SU-DHL-6 (cell line): ENCODE results near the gene CCSER2.

Experiments
- H2AFZ ChIP-seq: fragments of 200-600 bp; sonication (generic); 2 replicates; pipeline ENCODE4 v1.6.1; 2014; ENCODE audit warnings: low read depth, mild to moderate bottlenecking, moderate library complexity, mixed read lengths, antibody characterized with exemption, low read length; ENCODE audit not compliant: severe bottlenecking
- H3F3A ChIP-seq: fragments of 200-600 bp; shearing (Covaris generic); 2 replicates; pipeline ENCODE4 v1.6.0; 2016; ENCODE audit warnings: antibody characterized with exemption, mild to moderate bottlenecking; ENCODE audit not compliant: insufficient read depth
- H3K27ac ChIP-seq: fragments of 200-600 bp; sonication (generic); 2 replicates; pipeline ENCODE4 v1.5.1; 2016; ENCODE audit warnings: low read depth, mild to moderate bottlenecking, low read length, moderate library complexity, mixed read lengths
- H3K27me3 ChIP-seq: fragments of 200-600 bp; sonication (generic), shearing (Covaris generic); 2 replicates; pipeline ENCODE4 v1.6.0; 2014; ENCODE audit warnings: mild to moderate bottlenecking, low read length
- H3K36me3 ChIP-seq: fragments of 200-600 bp; sonication (generic); 2 replicates; pipeline ENCODE4 v1.6.1; 2014; ENCODE audit warnings: mild to moderate bottlenecking, low read length, mixed read lengths
- H3K4me2 ChIP-seq: fragments of 300-600, 200-600 bp; shearing (Covaris generic), sonication (generic); 2 replicates; pipeline ENCODE4 v1.6.0; 2014; ENCODE audit warnings: low read length, low read depth, mild to moderate bottlenecking; ENCODE audit not compliant: poor library complexity, severe bottlenecking
- H3K4me3 ChIP-seq: fragments of 200-600 bp; sonication (generic); 2 replicates; pipeline ENCODE4 v1.5.1; 2014; ENCODE audit warnings: antibody characterized with exemption, low read length, mild to moderate bottlenecking, mixed read lengths; ENCODE audit not compliant: insufficient read depth, poor library complexity, severe bottlenecking
- H3K79me2 ChIP-seq: fragments of 200-600 bp; sonication (generic); 2 replicates; pipeline ENCODE4 v1.6.1; 2014; ENCODE audit warnings: mild to moderate bottlenecking, low read length, moderate library complexity; ENCODE audit not compliant: insufficient read depth
- H3K9ac ChIP-seq: fragments of 200-600 bp; sonication (generic); 2 replicates; pipeline ENCODE4 v1.7.0; 2014; ENCODE audit warnings: mild to moderate bottlenecking, low read length
- H3K9me2 ChIP-seq: fragments of 200-600 bp; sonication (generic); replicated peaks from 2 replicates; pipeline ENCODE4 v1.6.1; 2014; ENCODE audit warnings: low read length; ENCODE audit not compliant: insufficient read depth
- H3K9me3 ChIP-seq: fragments of 200-600 bp; sonication (generic); 2 replicates; pipeline ENCODE4 v1.6.1; 2014; ENCODE audit warnings: low read length, mixed read lengths; ENCODE audit not compliant: insufficient read depth
- H4K20me1 ChIP-seq: fragments of 200-600 bp; sonication (generic); 2 replicates; pipeline ENCODE4 v1.6.1; 2014; ENCODE audit warnings: low read depth, mild to moderate bottlenecking, antibody characterized with exemption, low read length, moderate library complexity, mixed read lengths
- CTCF ChIP-seq: fragments of 200-600 bp; sonication (generic); IDR thresholded peaks from one replicate; pipeline ENCODE4 v1.5.1; 2017; ENCODE audit warnings: antibody characterized with exemption, mild to moderate bottlenecking, low read length, moderate library complexity; ENCODE audit not compliant: insufficient read depth, poor library complexity, severe bottlenecking
- EZH2phosphoT487 ChIP-seq: fragments of 200-600 bp; sonication (generic), shearing (Covaris generic); conservative IDR thresholded peaks from 2 replicates; pipeline ENCODE4 v1.6.1; 2018; ENCODE audit warnings: mild to moderate bottlenecking, antibody characterized with exemption, low read length, moderate library complexity, mixed read lengths

Gene CCSER2

GRCh38 chr10:84429926-84430520 lies 101.6 kb downstream of the CCSER2 start:
- no peak overlapping the region for H3K4me3 ChIP-seq
- H3K27me3 ChIP-seq, result no peaks in the 10 kb centered on the region
- H3K9ac ChIP-seq, result no peak overlapping the region
- TF ChIP-seq EZH2phosphoT487, result no peak
- peak; percentile 70 for TF ChIP-seq CTCF
- H3K27ac ChIP-seq, result no peak overlapping the region
- H4K20me1 ChIP-seq, result no peaks in the 10 kb centered on the region
- no peak overlapping the region for H2AFZ ChIP-seq
- H3K4me2 ChIP-seq, result no peak overlapping the region
- H3K9me2 ChIP-seq, result no peaks in the 10 kb centered on the region
- no peaks in the 10 kb centered on the region for H3K36me3 ChIP-seq
- no peaks in the 10 kb centered on the region for H3K79me2 ChIP-seq
- H3K9me3 ChIP-seq, result no peaks in the 10 kb centered on the region
- no peaks in the 10 kb centered on the region for H3F3A ChIP-seq

- H3K79me2 ChIP-seq, result no peaks in the 10 kb centered on the region
Observed at GRCh38 chr10:84432891-84433290, 104.5 kb downstream of the CCSER2 start.

GRCh38 chr10:84440781-84441180 lies 112.4 kb downstream of the CCSER2 start:
- H3K9me2 ChIP-seq, result no peaks in the 10 kb centered on the region
- no peak overlapping the region for H3K4me2 ChIP-seq
- no peak overlapping the region for H3K4me3 ChIP-seq
- TF ChIP-seq CTCF (no peak), EZH2phosphoT487 (no peak)
- H3K9me3 ChIP-seq, result no peaks in the 10 kb centered on the region
- no peaks in the 10 kb centered on the region for H4K20me1 ChIP-seq
- no peaks in the 10 kb centered on the region for H3K79me2 ChIP-seq
- no peaks in the 10 kb centered on the region for H3F3A ChIP-seq
- no peaks in the 10 kb centered on the region for H3K27me3 ChIP-seq
- H3K36me3 ChIP-seq, result peaks cover 4% of the 10 kb centered on the region; the same call in 1 of the 2 replicates
- no peak overlapping the region for H3K27ac ChIP-seq
- no peak overlapping the region for H2AFZ ChIP-seq
- no peak overlapping the region for H3K9ac ChIP-seq

More at GRCh38 chr10:84432891-84433290, 104.5 kb downstream of the CCSER2 start:
- no peaks in the 10 kb centered on the region for H3K36me3 ChIP-seq
- H3K4me3 ChIP-seq, result no peak overlapping the region
- no peaks in the 10 kb centered on the region for H4K20me1 ChIP-seq
- H2AFZ ChIP-seq, result no peak overlapping the region
- H3F3A ChIP-seq, result no peaks in the 10 kb centered on the region
- H3K4me2 ChIP-seq, result no peak overlapping the region
- H3K27ac ChIP-seq, result no peak overlapping the region
- H3K9me2 ChIP-seq, result no peaks in the 10 kb centered on the region
- H3K9ac ChIP-seq, result no peak overlapping the region
- TF ChIP-seq EZH2phosphoT487, result no peak
- TF ChIP-seq CTCF, result no peak
- H3K9me3 ChIP-seq, result no peaks in the 10 kb centered on the region
- H3K27me3 ChIP-seq, result no peaks in the 10 kb centered on the region
